Fibroblast of lung (primary cell): ENCODE measurements around the gene TP53AIP1. TPM values are rescaled to one million over a fixed set of nuclear protein-coding genes. Genes with fewer than 3 reads are reported as not detected.

Experiments
- DNase-seq, 2 donors: peaks; one replicate each; pipeline versions ENCODE4 v3.0.0 to v3.0.0-alpha.2; 2010; ENCODE audit warnings: low read depth in 2 of 2
- H2AFZ ChIP-seq: 2 replicates; pipeline ENCODE4 v1.5.1; 2012; ENCODE audit warnings: low read length, control low read depth, inconsistent platforms
- H3K27ac ChIP-seq: 2 replicates; pipeline ENCODE4 v1.5.1; 2011; ENCODE audit warnings: low read length, control low read depth; ENCODE audit not compliant: insufficient read depth
- H3K27me3 ChIP-seq: 2 replicates; pipeline ENCODE4 v1.5.1; 2011; ENCODE audit warnings: mild to moderate bottlenecking, low read length; ENCODE audit not compliant: control insufficient read depth, insufficient read depth
- H3K36me3 ChIP-seq: 2 replicates; pipeline ENCODE4 v1.5.1; 2011; ENCODE audit warnings: low read length; ENCODE audit not compliant: control insufficient read depth, insufficient read depth
- H3K4me1 ChIP-seq: 2 replicates; pipeline ENCODE4 v1.5.1; 2011; ENCODE audit warnings: low read length; ENCODE audit not compliant: control insufficient read depth, insufficient read depth; ENCODE audit errors: extremely low read depth
- H3K4me2 ChIP-seq: 2 replicates; pipeline ENCODE4 v1.5.1; 2011; ENCODE audit warnings: low read length, control low read depth; ENCODE audit not compliant: insufficient read depth; ENCODE audit errors: extremely low read depth
- H3K4me3 ChIP-seq, 4 experiments: fragments of 200-600 bp in 1 of 4; sonication (generic) in 1 of 4; replicated peaks in 1 of 4; 2 replicates each; pipeline ENCODE4 v1.5.1; 2011 to 2016; ENCODE audit warnings: low read length in 4 of 4, low read depth in 3 of 4, mild to moderate bottlenecking in 3 of 4, control low read depth in 2 of 4, inconsistent platforms in 1 of 4, mixed read lengths in 1 of 4; ENCODE audit not compliant: insufficient read depth in 1 of 4; ENCODE audit errors: control extremely low read depth in 1 of 4
- H3K79me2 ChIP-seq: 2 replicates; pipeline ENCODE4 v1.5.1; 2012; ENCODE audit warnings: mild to moderate bottlenecking, low read length, inconsistent platforms; ENCODE audit not compliant: control insufficient read depth, insufficient read depth
- H3K9ac ChIP-seq: 2 replicates; pipeline ENCODE4 v1.5.1; 2011; ENCODE audit warnings: mild to moderate bottlenecking, low read length, control low read depth; ENCODE audit not compliant: insufficient read depth
- H3K9me3 ChIP-seq: 2 replicates; pipeline ENCODE4 v1.5.1; 2012; ENCODE audit warnings: low read depth, low read length; ENCODE audit not compliant: control insufficient read depth, insufficient read depth
- H4K20me1 ChIP-seq: 2 replicates; pipeline ENCODE4 v1.5.1; 2011; ENCODE audit warnings: low read length; ENCODE audit not compliant: control insufficient read depth, insufficient read depth; ENCODE audit errors: extremely low read depth
- CTCF ChIP-seq, 2 donors: IDR thresholded peaks in 1 of 2; conservative IDR thresholded peaks in 1 of 2; 1 replicate in 1 of 2; 2 replicates in 1 of 2; pipeline ENCODE4 v1.5.1; 2011 to 2012; ENCODE audit warnings: low read length in 2 of 2, control low read depth in 1 of 2, inconsistent platforms in 1 of 2, low read depth in 1 of 2, mild to moderate bottlenecking in 1 of 2
- EZH2 ChIP-seq: IDR thresholded peaks from 2 replicates; pipeline ENCODE4 v1.5.1; 2012; ENCODE audit warnings: low read length, control low read depth, mild to moderate bottlenecking; ENCODE audit errors: missing control alignments
- polyA plus RNA-seq, 2 donors: library from polyadenylated mRNA; depleted of rRNA in 1 of 2; stranded (reverse) in 1 of 2; unstranded in 1 of 2; fragments of >200 nt; gene quantifications; 2 replicates each; pipeline ENCODE4 v1.2.1, GENCODE V29; 2011 to 2012; ENCODE audit warnings: missing spikeins in 1 of 2
- total RNA-seq: library from RNA; depleted of rRNA; stranded (reverse); fragments of >200 nt; gene quantifications from 2 replicates; pipeline ENCODE4 v1.2.1, GENCODE V29; 2014

The TP53AIP1 gene
- total and polyA plus RNA-seq, 2 donors (not counting 1 experiment from before 2014, with no cell fraction given), result not detected

GRCh38 chr11:128910576-128910975 lies 32.1 kb downstream of the TP53AIP1 start:
- peaks cover 17% of the 10 kb centered on the region for H3K4me1 ChIP-seq
- H3K9ac ChIP-seq, result no peak overlapping the region
- no peaks in the 10 kb centered on the region for H3K79me2 ChIP-seq
- no peak for TF ChIP-seq CTCF (conservative IDR thresholded peaks at IDR 0.05 in 1 of 2, IDR thresholded peaks at IDR 0.05 in 1 of 2; ENCODE audit: low read depth in 1 of 2, low read length in 2 of 2)
- TF ChIP-seq EZH2, result no peak
- H2AFZ ChIP-seq, result no peak overlapping the region
- DNase-seq, result peak in 1 of 2 donors; percentile 49
- H3K4me2 ChIP-seq, result no peak overlapping the region
- H3K4me3 ChIP-seq, result no peak overlapping the region
- no peak overlapping the region for H3K27ac ChIP-seq
- no peaks in the 10 kb centered on the region for H3K36me3 ChIP-seq
- H3K9me3 ChIP-seq, result no peaks in the 10 kb centered on the region
- H4K20me1 ChIP-seq, result no peaks in the 10 kb centered on the region
- H3K27me3 ChIP-seq, result peaks cover 3% of the 10 kb centered on the region

GRCh38 chr11:128909438-128910125 lies 33.1 kb downstream of the TP53AIP1 start:
- H3K36me3 ChIP-seq, result no peaks in the 10 kb centered on the region
- peaks cover 19% of the 10 kb centered on the region for H3K4me1 ChIP-seq
- H2AFZ ChIP-seq, result no peak overlapping the region
- H3K4me2 ChIP-seq, result peak overlapping the region; percentile 59
- no peaks in the 10 kb centered on the region for H3K27me3 ChIP-seq
- H3K9ac ChIP-seq, result no peak overlapping the region
- H3K9me3 ChIP-seq, result no peaks in the 10 kb centered on the region
- TF ChIP-seq EZH2 (no peak), CTCF (conservative IDR thresholded peaks at IDR 0.05 in 1 of 2, IDR thresholded peaks at IDR 0.05 in 1 of 2; ENCODE audit: low read depth in 1 of 2, low read length in 2 of 2) (no peak)
- H3K4me3 ChIP-seq, result no peak overlapping the region
- no peak for DNase-seq
- H3K79me2 ChIP-seq, result no peaks in the 10 kb centered on the region
- H4K20me1 ChIP-seq, result no peaks in the 10 kb centered on the region
- H3K27ac ChIP-seq, result no peak overlapping the region

- H2AFZ ChIP-seq, result no peak overlapping the region
- TF ChIP-seq CTCF (conservative IDR thresholded peaks at IDR 0.05 in 1 of 2, IDR thresholded peaks at IDR 0.05 in 1 of 2; ENCODE audit: low read depth in 1 of 2, low read length in 2 of 2) (no peak), EZH2 (no peak)
- no peaks in the 10 kb centered on the region for H3K79me2 ChIP-seq
- peak overlapping the region; percentile 59 for H3K4me2 ChIP-seq
- peak; percentile 78 to 85 for DNase-seq
- H3K4me3 ChIP-seq, result peak overlapping the region in 3 of 4 experiments; percentile 3 to 35 (median 12)
- H3K9ac ChIP-seq, result no peak overlapping the region
- H3K9me3 ChIP-seq, result no peaks in the 10 kb centered on the region
- H3K36me3 ChIP-seq, result no peaks in the 10 kb centered on the region
- peak overlapping the region; percentile 26 for H3K27ac ChIP-seq
- no peaks in the 10 kb centered on the region for H4K20me1 ChIP-seq
- no peaks in the 10 kb centered on the region for H3K27me3 ChIP-seq
- H3K4me1 ChIP-seq, result peaks cover 22% of the 10 kb centered on the region
Measured at GRCh38 chr11:128908391-128909246, 34.1 kb downstream of the TP53AIP1 start.
